ENCODE results near the gene SMARCAL1.

DNA sequence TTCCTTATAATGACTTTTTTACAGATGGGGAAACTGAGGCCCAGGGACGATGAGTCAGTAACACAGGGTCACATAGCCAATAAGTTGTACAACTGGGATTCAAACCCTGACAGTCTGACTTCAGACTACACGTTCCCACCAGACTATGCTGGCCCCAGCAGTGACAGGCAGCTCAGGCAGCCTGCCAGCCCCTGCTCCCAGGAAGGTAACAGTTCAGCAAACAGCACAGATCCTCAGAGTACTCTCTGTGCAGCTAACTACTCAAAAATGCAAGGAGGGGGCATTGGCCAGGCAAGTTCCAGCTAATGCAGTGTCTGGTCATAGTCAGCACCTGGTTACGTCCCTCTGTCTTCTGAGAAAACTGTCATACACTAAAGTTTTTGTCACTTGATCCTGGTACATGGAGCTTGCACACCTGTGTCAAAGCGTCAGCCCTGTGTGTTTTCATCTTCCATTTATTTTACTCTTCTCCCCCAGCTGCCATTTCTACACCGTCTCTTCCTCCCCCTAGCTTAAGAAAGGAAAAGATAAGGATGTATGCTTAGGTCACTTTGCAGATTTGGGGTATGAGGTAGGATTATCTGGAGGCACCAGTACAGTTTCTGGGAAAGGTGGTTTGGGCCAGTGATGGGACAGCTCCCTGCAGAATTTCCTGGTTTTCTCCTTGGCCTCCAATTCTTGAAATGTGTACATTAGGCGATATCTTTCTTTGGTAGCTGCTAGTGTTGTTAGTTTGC lies 4.5 kb downstream of the SMARCAL1 start:
- TF ChIP-seq POLR2A (IDR thresholded peaks at IDR 0.05), result no peak
- TF ChIP-seq, protein P1, sequence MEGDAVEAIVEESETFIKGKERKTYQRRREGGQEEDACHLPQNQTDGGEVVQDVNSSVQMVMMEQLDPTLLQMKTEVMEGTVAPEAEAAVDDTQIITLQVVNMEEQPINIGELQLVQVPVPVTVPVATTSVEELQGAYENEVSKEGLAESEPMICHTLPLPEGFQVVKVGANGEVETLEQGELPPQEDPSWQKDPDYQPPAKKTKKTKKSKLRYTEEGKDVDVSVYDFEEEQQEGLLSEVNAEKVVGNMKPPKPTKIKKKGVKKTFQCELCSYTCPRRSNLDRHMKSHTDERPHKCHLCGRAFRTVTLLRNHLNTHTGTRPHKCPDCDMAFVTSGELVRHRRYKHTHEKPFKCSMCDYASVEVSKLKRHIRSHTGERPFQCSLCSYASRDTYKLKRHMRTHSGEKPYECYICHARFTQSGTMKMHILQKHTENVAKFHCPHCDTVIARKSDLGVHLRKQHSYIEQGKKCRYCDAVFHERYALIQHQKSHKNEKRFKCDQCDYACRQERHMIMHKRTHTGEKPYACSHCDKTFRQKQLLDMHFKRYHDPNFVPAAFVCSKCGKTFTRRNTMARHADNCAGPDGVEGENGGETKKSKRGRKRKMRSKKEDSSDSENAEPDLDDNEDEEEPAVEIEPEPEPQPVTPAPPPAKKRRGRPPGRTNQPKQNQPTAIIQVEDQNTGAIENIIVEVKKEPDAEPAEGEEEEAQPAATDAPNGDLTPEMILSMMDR (IDR thresholded peaks at IDR 0.05), result no peak
